Neural crest cell (in vitro differentiated cells): ENCODE data around the gene IL20RB. TPM values are rescaled to one million over a fixed set of nuclear protein-coding genes. Genes with fewer than 3 reads are reported as not detected.

Source experiments
- DNase-seq: peaks from one replicate; pipeline ENCODE4 v3.0.0; 2021; ENCODE audit warnings: low read depth, mixed read lengths, low spot score
- H3K27ac Mint-ChIP-seq: one replicate; pipeline ENCODE4 v1.8.0; 2021; ENCODE audit warnings: mild to moderate bottlenecking, mixed read lengths; ENCODE audit not compliant: unreplicated experiment
- H3K27me3 Mint-ChIP-seq: 2 replicates; pipeline ENCODE4 v1.8.0; 2021; ENCODE audit warnings: low read depth, mild to moderate bottlenecking, mixed read lengths
- H3K36me3 Mint-ChIP-seq: 2 replicates; pipeline ENCODE4 v1.8.0; 2021; ENCODE audit warnings: low read depth, mild to moderate bottlenecking, mixed read lengths
- H3K4me1 Mint-ChIP-seq: 2 replicates; pipeline ENCODE4 v1.8.0; 2021; ENCODE audit warnings: mixed read lengths
- H3K4me3 Mint-ChIP-seq: one replicate; pipeline ENCODE4 v1.8.0; 2021; ENCODE audit warnings: mild to moderate bottlenecking, mixed read lengths
- H3K9me3 Mint-ChIP-seq: 2 replicates; pipeline ENCODE4 v1.8.0; 2021; ENCODE audit warnings: mixed read lengths
- total RNA-seq: library from RNA; stranded (reverse); gene quantifications from 2 replicates; pipeline ENCODE4 v1.2.1, GENCODE V29; 2021
- TF ChIP-seq, protein P1 (sequence below): fragments of 200-600 bp; sonication (generic); conservative IDR thresholded peaks from 2 replicates; pipeline ENCODE4 v1.5.0; 2021; ENCODE audit warnings: antibody characterized with exemption, mild to moderate bottlenecking

IL20RB gene
- total RNA-seq, 1 donor from 2014 or later, result 1.7 TPM

DNA sequence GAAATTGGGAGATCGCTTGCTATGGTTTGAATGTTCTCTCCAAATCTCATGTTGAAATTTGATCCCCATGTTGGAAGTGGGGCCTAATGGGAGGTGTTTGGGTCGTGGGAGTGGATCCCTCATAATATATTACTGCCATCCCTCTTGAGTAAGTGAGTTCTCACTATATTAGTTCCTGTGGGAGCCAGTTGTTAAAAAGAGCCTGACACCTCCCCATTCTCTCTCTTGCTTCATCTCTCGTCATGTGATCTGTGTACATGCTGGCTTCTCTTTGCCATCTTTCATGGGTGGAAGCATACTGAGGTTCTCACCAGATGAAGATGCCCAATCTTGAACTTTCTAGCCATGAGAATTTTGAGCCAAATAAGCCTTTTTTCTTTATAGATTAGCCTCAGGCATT, 43.0 kb upstream of the IL20RB start:
- no peaks in the 10 kb centered on the region for H3K27me3 Mint-ChIP-seq
- peaks cover 35% of the 10 kb centered on the region for H3K36me3 Mint-ChIP-seq
- H3K9me3 Mint-ChIP-seq, result peaks cover 11% of the 10 kb centered on the region
- TF ChIP-seq, protein P1, sequence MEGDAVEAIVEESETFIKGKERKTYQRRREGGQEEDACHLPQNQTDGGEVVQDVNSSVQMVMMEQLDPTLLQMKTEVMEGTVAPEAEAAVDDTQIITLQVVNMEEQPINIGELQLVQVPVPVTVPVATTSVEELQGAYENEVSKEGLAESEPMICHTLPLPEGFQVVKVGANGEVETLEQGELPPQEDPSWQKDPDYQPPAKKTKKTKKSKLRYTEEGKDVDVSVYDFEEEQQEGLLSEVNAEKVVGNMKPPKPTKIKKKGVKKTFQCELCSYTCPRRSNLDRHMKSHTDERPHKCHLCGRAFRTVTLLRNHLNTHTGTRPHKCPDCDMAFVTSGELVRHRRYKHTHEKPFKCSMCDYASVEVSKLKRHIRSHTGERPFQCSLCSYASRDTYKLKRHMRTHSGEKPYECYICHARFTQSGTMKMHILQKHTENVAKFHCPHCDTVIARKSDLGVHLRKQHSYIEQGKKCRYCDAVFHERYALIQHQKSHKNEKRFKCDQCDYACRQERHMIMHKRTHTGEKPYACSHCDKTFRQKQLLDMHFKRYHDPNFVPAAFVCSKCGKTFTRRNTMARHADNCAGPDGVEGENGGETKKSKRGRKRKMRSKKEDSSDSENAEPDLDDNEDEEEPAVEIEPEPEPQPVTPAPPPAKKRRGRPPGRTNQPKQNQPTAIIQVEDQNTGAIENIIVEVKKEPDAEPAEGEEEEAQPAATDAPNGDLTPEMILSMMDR, result no peak
- H3K27ac Mint-ChIP-seq, result no peak overlapping the region
- H3K4me3 Mint-ChIP-seq, result no peak overlapping the region
- DNase-seq, result no peak
- peaks cover 10% of the 10 kb centered on the region for H3K4me1 Mint-ChIP-seq

DNA sequence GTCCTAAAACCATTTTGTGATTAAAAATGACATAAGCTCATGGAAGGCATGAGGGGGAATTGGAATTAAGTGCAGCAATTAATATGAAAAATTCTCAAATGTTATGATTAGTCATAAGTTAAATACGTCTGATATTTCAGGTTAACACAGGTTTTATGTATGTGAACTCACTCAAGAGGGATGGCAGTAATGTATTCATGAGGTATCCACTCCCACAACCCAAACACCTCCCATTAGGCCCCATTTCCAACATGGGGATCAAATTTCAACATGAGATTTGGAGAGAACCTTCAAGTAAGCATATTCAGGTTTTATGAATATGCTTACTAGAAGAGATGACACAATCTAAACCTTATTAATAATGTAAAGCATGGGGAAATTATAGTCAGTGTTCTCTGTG, 41.6 kb upstream of the IL20RB start:
- Mint-ChIP-seq H3K27me3 (no peaks in the 10 kb centered on the region), H3K4me3 (no peak overlapping the region), H3K4me1 (peaks cover 10% of the 10 kb centered on the region), H3K27ac (no peak overlapping the region), H3K36me3 (peaks cover 33% of the 10 kb centered on the region), H3K9me3 (peaks cover 10% of the 10 kb centered on the region)
- DNase-seq, result no peak
- TF ChIP-seq, protein P1, result no peak

GRCh38 chr3:136919799-136920580, 37.8 kb upstream of the IL20RB start:
- TF ChIP-seq, protein P1, result no peak
- Mint-ChIP-seq H3K4me1 (peaks cover 4% of the 10 kb centered on the region), H3K27me3 (no peaks in the 10 kb centered on the region), H3K27ac (no peak overlapping the region), H3K4me3 (no peak overlapping the region), H3K36me3 (peaks cover 15% of the 10 kb centered on the region), H3K9me3 (peaks cover 10% of the 10 kb centered on the region)
- DNase-seq, result no peak

GRCh38 chr3:136920904-136921611, 36.7 kb upstream of the IL20RB start:
- H3K27me3 Mint-ChIP-seq, result no peaks in the 10 kb centered on the region
- H3K4me3 Mint-ChIP-seq, result no peak overlapping the region

GRCh38 chr3:136925425-136926190, 32.2 kb upstream of the IL20RB start:
- H3K27ac Mint-ChIP-seq, result no peak overlapping the region
- H3K4me1 Mint-ChIP-seq, result peaks cover 4% of the 10 kb centered on the region
- no peak overlapping the region for H3K4me3 Mint-ChIP-seq
- H3K27me3 Mint-ChIP-seq, result no peaks in the 10 kb centered on the region
- TF ChIP-seq, protein P1, result no peak
- DNase-seq, result no peak
- peaks cover 5% of the 10 kb centered on the region for H3K9me3 Mint-ChIP-seq
- H3K36me3 Mint-ChIP-seq, result peaks cover 18% of the 10 kb centered on the region

More at GRCh38 chr3:136920904-136921611, 36.7 kb upstream of the IL20RB start:
- Mint-ChIP-seq H3K27ac (no peak overlapping the region), H3K9me3 (peaks cover 5% of the 10 kb centered on the region), H3K36me3 (peaks cover 10% of the 10 kb centered on the region), H3K4me1 (no peaks in the 10 kb centered on the region)
- TF ChIP-seq, protein P1, result no peak
- DNase-seq, result no peak
